ENCODE results near the gene ELMOD3. TPM values are rescaled to one million over a fixed set of nuclear protein-coding genes. Genes with fewer than 3 reads are reported as not detected.
A peak's percentile ranks its signal among the peaks of the same experiment; 100 is the strongest.

ELMOD3 gene
- total RNA-seq (10 to 100 TPM; 16.0 to 19.2 (median 17.6) TPM), polyA plus RNA-seq (10 to 100 TPM; 17.2 to 33.2 (median 20.4) TPM)
- long read RNA-seq, donor 1, partial matches to known transcripts, result 3 of 13 reads
- long read RNA-seq, donor 1, other reads (novel, unspliced or antisense), result 7 of 13 reads
- long read RNA-seq, donor 2, transcript ELMOD3-202 (13 exons, 2,332 nt), result major isoform, 6 of 58 reads
- long read RNA-seq, donor 2, partial matches to known transcripts, result 8 of 58 reads
- long read RNA-seq, donor 2, other reads (novel, unspliced or antisense), result 39 of 58 reads

DNA sequence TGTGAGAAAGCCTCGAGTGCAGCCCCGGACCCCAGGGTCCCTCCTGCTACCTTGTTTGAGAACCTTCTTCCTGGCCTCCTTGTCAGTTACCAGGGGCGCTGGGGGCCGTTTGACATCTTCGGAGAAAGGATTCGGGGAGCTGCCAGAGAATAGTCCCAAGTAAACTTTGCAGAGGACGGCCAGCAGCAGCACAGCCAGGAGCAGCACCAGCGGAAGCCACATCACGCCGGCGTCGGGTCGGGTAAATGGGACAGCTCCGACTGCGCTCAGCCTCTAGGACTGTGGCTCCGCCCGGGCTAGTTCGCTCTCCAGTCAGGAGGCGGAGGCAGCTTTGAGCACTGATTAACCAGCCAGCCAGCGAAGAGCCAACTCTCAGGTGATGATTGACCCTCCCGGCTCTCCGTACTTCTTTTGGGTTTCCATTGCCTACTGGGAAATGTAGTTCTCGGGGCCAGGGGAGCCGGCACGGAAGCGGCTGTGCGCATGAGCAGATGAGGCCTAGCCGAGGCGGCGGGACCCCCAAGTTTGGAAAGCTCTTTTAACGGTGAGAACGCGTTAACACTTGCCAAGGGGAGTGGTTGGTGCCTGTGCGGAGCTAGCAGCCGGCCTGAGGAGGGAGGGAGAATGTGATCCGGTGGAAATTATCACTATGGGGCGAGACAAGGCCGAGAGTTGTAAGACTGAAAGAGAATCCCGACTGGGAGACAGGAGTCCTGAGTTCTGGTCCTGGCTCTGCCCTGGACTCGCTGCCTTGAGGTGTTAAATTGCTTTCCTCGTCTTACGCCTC is at the start of gene ELMOD3, which contains the start of gene RETSAT:
Gene ELMOD3, plus strand, starts transcription at position 484 of the 787 bp plus-strand sequence. CDS start 2,430 bp downstream, outside the sequence.
Gene RETSAT, minus strand, starts transcription at position 243 of the 787 bp plus-strand sequence. Its CDS starts 21 bp downstream, at position 222.
- Histone ChIP-seq H3K36me3 (ENCODE audit: insufficient read depth in 1 of 2, low read depth in 1 of 2) (peaks cover 2 to 59% of the 10 kb centered on the region in 2 donors), H3K27ac (peak within 1 kb of the TSS; percentile 90), H3K4me3 (peak within 1 kb of the TSS; percentile 83), H3K9me3 (no peaks in the 10 kb centered on the region), H3K27me3 (ENCODE audit: insufficient read depth in 3 of 3, low read length in 2 of 3) (no peaks in the 10 kb centered on the region), H3K4me1 (peaks cover 42% of the 10 kb centered on the region)
- TF ChIP-seq, protein P1, sequence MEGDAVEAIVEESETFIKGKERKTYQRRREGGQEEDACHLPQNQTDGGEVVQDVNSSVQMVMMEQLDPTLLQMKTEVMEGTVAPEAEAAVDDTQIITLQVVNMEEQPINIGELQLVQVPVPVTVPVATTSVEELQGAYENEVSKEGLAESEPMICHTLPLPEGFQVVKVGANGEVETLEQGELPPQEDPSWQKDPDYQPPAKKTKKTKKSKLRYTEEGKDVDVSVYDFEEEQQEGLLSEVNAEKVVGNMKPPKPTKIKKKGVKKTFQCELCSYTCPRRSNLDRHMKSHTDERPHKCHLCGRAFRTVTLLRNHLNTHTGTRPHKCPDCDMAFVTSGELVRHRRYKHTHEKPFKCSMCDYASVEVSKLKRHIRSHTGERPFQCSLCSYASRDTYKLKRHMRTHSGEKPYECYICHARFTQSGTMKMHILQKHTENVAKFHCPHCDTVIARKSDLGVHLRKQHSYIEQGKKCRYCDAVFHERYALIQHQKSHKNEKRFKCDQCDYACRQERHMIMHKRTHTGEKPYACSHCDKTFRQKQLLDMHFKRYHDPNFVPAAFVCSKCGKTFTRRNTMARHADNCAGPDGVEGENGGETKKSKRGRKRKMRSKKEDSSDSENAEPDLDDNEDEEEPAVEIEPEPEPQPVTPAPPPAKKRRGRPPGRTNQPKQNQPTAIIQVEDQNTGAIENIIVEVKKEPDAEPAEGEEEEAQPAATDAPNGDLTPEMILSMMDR (IDR thresholded peaks at IDR 0.05), result no peak
- ATAC-seq, result peak; percentile 90 to 95 (median 92)
- WGBS, 3 donors, result 0% methylated on average over 42 of the region's 42 CpGs
- DNase-seq, result peak; percentile 96 to 98
- intact Hi-C loops (cut with DNase I), result no loop called here

DNA sequence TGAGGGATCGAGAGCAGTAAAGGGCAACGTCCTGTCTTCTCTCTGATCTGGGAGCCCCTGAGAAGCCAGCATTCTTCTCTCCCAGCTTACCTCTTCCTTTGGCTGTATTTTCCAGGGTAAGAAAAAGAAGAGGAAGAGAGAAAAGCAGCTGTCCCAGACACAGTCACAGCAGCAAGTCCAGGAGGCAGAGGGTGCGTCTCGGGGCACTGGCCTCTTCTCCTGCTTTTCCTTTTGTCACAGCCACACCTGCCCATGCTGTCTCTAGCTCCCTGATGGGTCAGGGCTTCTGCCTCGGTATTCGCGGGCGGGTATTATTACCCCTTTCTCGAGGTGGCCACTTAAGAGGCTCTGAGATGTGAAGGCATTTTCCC is 47.1 kb upstream of the ELMOD3 start:
- Histone ChIP-seq H3K4me1 (no peaks in the 10 kb centered on the region), H3K9me3 (no peaks in the 10 kb centered on the region), H3K27me3 (ENCODE audit: insufficient read depth in 3 of 3, low read length in 2 of 3) (no peaks in the 10 kb centered on the region), H3K36me3 (ENCODE audit: insufficient read depth in 1 of 2, low read depth in 1 of 2) (peaks cover 0 to 45% of the 10 kb centered on the region in 2 donors), H3K27ac (no peak overlapping the region), H3K4me3 (no peak overlapping the region)
- intact Hi-C loops (cut with DNase I), result no loop called here
- DNase-seq, result no peak
- ATAC-seq, result no peak
- TF ChIP-seq, protein P1 (IDR thresholded peaks at IDR 0.05), result no peak
- 70 to 78% (median 74%) methylated on average over 9 of the region's 9 CpGs for WGBS, 3 donors

DNA sequence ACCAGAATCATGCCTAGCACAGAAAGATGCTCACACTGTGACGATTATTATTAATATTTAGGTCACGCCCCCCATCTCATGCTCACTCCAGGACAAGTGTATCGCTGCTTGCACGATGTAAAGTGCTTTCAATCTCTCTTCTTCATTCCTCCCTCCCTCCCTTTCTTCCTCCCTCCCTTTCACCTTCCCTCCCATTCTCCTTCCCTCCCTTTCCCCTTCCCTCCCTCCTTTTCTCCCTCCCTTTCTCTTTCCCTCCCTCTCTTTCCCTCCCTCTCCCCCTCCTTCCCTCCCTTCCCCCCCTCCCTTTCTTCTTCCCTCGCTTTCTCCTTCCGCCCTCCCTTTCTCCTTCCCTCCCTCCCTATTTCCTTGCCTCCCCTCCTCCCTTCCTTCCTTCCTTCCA is 46.4 kb upstream of the ELMOD3 start:
- intact Hi-C loops (cut with DNase I), result no loop called here
- Histone ChIP-seq H3K9me3 (no peaks in the 10 kb centered on the region), H3K4me3 (no peak overlapping the region), H3K27me3 (ENCODE audit: insufficient read depth in 3 of 3, low read length in 2 of 3) (no peaks in the 10 kb centered on the region), H3K4me1 (no peaks in the 10 kb centered on the region), H3K27ac (no peak overlapping the region), H3K36me3 (ENCODE audit: insufficient read depth in 1 of 2, low read depth in 1 of 2) (peaks cover 0 to 38% of the 10 kb centered on the region in 2 donors)
- DNase-seq (no peak), ATAC-seq (no peak)
- TF ChIP-seq, protein P1 (IDR thresholded peaks at IDR 0.05), result no peak
- 82 to 86% (median 86%) methylated on average over 6 of the region's 6 CpGs for WGBS, 3 donors

- Histone ChIP-seq H3K27ac (no peak overlapping the region), H3K4me3 (no peak overlapping the region), H3K9me3 (no peaks in the 10 kb centered on the region), H3K27me3 (ENCODE audit: insufficient read depth in 3 of 3, low read length in 2 of 3) (no peaks in the 10 kb centered on the region), H3K4me1 (no peaks in the 10 kb centered on the region), H3K36me3 (ENCODE audit: insufficient read depth in 1 of 2, low read depth in 1 of 2) (peaks cover 0 to 36% of the 10 kb centered on the region in 2 donors)
- TF ChIP-seq, protein P1 (IDR thresholded peaks at IDR 0.05), result no peak
- DNase-seq (peak; percentile 66 to 74), ATAC-seq (peak; percentile 23 to 41 (median 26))
- WGBS, 3 donors, result 45 to 51% (median 46%) methylated on average over 14 to 15 of the region's 15 CpGs
- intact Hi-C loops (cut with DNase I), result no loop called here
Measured at GRCh38 chr2:85308896-85309555, 45.5 kb upstream of the ELMOD3 start.
